Erythroblast (primary cell): Measurements from ENCODE around the gene PSMB7.

Experiments
- GATA1 ChIP-seq: IDR thresholded peaks from 2 replicates; pipeline ENCODE4 v1.6.1; 2011; ENCODE audit warnings: low read depth, mild to moderate bottlenecking, control low read depth, low read length, moderate library complexity
- POLR2A ChIP-seq: IDR thresholded peaks from 2 replicates; pipeline ENCODE4 v1.6.1; 2011; ENCODE audit warnings: mild to moderate bottlenecking, low read length

DNA sequence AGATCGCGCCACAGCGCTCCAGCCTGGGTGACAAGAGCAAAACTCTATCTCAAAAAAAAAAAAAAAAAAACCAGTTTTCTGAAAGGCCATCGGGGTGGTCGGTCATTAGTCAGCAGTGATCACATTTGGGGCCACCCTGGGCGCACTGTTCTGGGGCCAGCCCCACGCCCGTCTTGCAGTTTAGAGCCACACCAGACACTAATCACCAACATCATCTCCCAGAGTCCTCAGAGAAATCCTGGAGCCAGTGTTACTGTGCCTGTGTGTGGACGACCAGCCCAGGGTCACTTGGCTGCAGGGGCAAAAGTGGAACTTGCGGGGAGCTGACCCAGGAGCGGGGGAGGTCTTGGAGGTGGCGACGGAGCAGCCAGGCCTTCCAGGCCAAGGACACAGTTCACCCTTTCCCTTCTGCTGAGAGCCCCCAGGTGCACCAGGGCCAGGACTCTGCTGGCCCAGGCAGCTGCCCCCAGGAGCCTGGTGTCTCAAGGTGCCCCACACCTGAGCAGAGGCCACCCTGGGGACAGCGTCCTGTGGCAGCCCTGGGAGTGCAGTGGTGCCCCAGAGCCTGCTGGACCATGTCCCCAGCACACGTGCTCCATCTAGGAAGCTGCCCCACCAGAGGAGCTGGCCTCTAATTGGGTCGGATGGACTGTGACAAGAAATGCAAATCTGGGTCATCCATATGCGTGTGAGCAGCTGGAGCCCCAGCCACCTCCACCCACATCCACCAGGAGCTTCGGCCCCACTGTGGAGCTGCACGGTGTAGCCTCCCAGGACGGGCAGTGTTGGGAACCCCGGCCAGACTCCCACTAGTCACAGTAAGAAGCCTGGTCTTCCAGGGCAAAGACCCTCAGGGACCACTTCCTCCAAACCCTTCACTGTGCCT lies 106.4 kb downstream of the PSMB7 start:
- TF ChIP-seq POLR2A, result no peak
- no peak for TF ChIP-seq GATA1
